CD14-positive monocyte (primary cell): ENCODE measurements around the gene AGAP1. TPM values are rescaled to one million over a fixed set of nuclear protein-coding genes. Genes with fewer than 3 reads are reported as not detected.

Source experiments
- DNase-seq, 3 donors: peaks; one replicate each; pipeline ENCODE4 v3.0.0-alpha.2; 2011 to 2022
- H2AFZ ChIP-seq: 2 replicates; pipeline ENCODE4 v1.6.0; 2012; ENCODE audit warnings: mild to moderate bottlenecking, low read depth, low read length, inconsistent platforms; ENCODE audit not compliant: insufficient read depth, poor library complexity, severe bottlenecking
- H3K27ac ChIP-seq, 2 donors: 1 replicate in 1 of 2; 2 replicates in 1 of 2; pipeline ENCODE4 v1.5.1; 2012 to 2013; ENCODE audit warnings: low read length in 2 of 2, control low read depth in 1 of 2, inconsistent platforms in 1 of 2, low read depth in 1 of 2, mild to moderate bottlenecking in 1 of 2
- H3K27me3 ChIP-seq, 2 donors: one replicate each; pipeline versions ENCODE4 v1.6.0 to v1.6.1; 2011 to 2013; ENCODE audit warnings: low read length in 2 of 2; ENCODE audit not compliant: control insufficient read depth in 2 of 2, insufficient read depth in 2 of 2
- H3K36me3 ChIP-seq, 2 donors: replicated peaks in 1 of 2; 1 replicate in 1 of 2; 2 replicates in 1 of 2; pipeline versions ENCODE4 v1.5.1 to v1.6.1; 2012 to 2013; ENCODE audit warnings: low read length in 2 of 2, control low read depth in 1 of 2, inconsistent platforms in 1 of 2, mild to moderate bottlenecking in 1 of 2; ENCODE audit not compliant: insufficient read depth in 2 of 2, control insufficient read depth in 1 of 2
- H3K4me1 ChIP-seq, 2 donors: 1 replicate in 1 of 2; 2 replicates in 1 of 2; pipeline versions ENCODE4 v1.5.1 to v1.6.1; 2012 to 2013; ENCODE audit warnings: low read length in 2 of 2, control low read depth in 1 of 2, inconsistent platforms in 1 of 2, mild to moderate bottlenecking in 1 of 2, moderate library complexity in 1 of 2; ENCODE audit not compliant: insufficient read depth in 2 of 2, control insufficient read depth in 1 of 2
- H3K4me2 ChIP-seq: replicated peaks from 2 replicates; pipeline ENCODE3; 2012; ENCODE audit warnings: low read length, moderate library complexity, mild to moderate bottlenecking; ENCODE audit not compliant: poor library complexity, severe bottlenecking; ENCODE audit errors: extremely low read depth
- H3K4me3 ChIP-seq, 3 experiments: fragments of 200-600 bp in 1 of 3; sonication (generic) in 1 of 3; replicated peaks in 1 of 3; 1 replicate in 2 of 3; 2 replicates in 1 of 3; pipeline ENCODE4 v1.5.1; 2011 to 2013; ENCODE audit warnings: low read length in 3 of 3, mild to moderate bottlenecking in 3 of 3, control low read depth in 2 of 3, low read depth in 2 of 3, inconsistent platforms in 1 of 3, moderate library complexity in 1 of 3
- H3K79me2 ChIP-seq: 2 replicates; pipeline ENCODE4 v1.6.0; 2012; ENCODE audit warnings: mild to moderate bottlenecking, control low read depth, inconsistent platforms, low read length, moderate library complexity; ENCODE audit not compliant: insufficient read depth
- H3K9ac ChIP-seq: 2 replicates; pipeline ENCODE4 v1.6.0; 2017; ENCODE audit warnings: low read length, mild to moderate bottlenecking; ENCODE audit not compliant: insufficient read depth, poor library complexity, severe bottlenecking
- H3K9me3 ChIP-seq, 2 donors: replicated peaks in 1 of 2; 1 replicate in 1 of 2; 2 replicates in 1 of 2; pipeline versions ENCODE4 v1.5.1 to v1.6.1; 2012 to 2013; ENCODE audit warnings: low read length in 2 of 2, control low read depth in 1 of 2; ENCODE audit not compliant: control insufficient read depth in 1 of 2, insufficient read depth in 1 of 2
- H4K20me1 ChIP-seq: 2 replicates; pipeline ENCODE4 v1.6.0; 2012; ENCODE audit warnings: mild to moderate bottlenecking, low read length, control low read depth, moderate library complexity; ENCODE audit not compliant: insufficient read depth
- H3K27ac Mint-ChIP-seq, 7 donors: one replicate each; pipeline ENCODE4 v1.8.0; 2020; ENCODE audit warnings: mild to moderate bottlenecking in 7 of 7, mixed read lengths in 7 of 7, moderate library complexity in 6 of 7, inconsistent platforms in 2 of 7
- H3K27me3 Mint-ChIP-seq, 3 donors: one replicate each; pipeline ENCODE4 v1.8.0; 2021 to 2022; ENCODE audit warnings: low read depth in 3 of 3, mild to moderate bottlenecking in 3 of 3, mixed read lengths in 3 of 3, moderate library complexity in 3 of 3, inconsistent platforms in 1 of 3
- H3K36me3 Mint-ChIP-seq, 2 donors: one replicate each; pipeline ENCODE4 v1.8.0; 2020; ENCODE audit warnings: mixed read lengths in 2 of 2, inconsistent platforms in 1 of 2, mild to moderate bottlenecking in 1 of 2
- H3K4me1 Mint-ChIP-seq: one replicate; pipeline ENCODE4 v1.8.0; 2020; ENCODE audit warnings: mild to moderate bottlenecking, mixed read lengths
- H3K4me3 Mint-ChIP-seq, 2 donors: one replicate each; pipeline ENCODE4 v1.8.0; 2020; ENCODE audit warnings: mild to moderate bottlenecking in 2 of 2, mixed read lengths in 2 of 2, moderate library complexity in 1 of 2
- H3K9me3 Mint-ChIP-seq, 7 donors: one replicate each; pipeline ENCODE4 v1.8.0; 2020 to 2022; ENCODE audit warnings: mixed read lengths in 7 of 7, mild to moderate bottlenecking in 6 of 7, moderate library complexity in 6 of 7, inconsistent platforms in 2 of 7
- CTCF ChIP-seq: fragments of 200-600 bp; IDR thresholded peaks from one replicate; pipeline ENCODE4 v1.8.0; 2022; ENCODE audit warnings: antibody characterized with exemption, mild to moderate bottlenecking
- WGBS: methylation state at CpG from one replicate; pipeline ENCODE4 v1.1.5; 2013; ENCODE audit warnings: missing lambda C conversion rate; ENCODE audit not compliant: insufficient coverage; 5-methylcytosine and 5-hydroxymethylcytosine counted together
- intact Hi-C, 2 donors: fragments of 100-400 bp; cut with micrococcal nuclease; formaldehyde crosslinking; loops; one replicate each; pipeline versions ENCODE4 v1.15.0 to v1.15.1; 2023
- polyA plus RNA-seq, 3 donors: library from polyadenylated mRNA; depleted of rRNA in 1 of 3; unstranded in 2 of 3; stranded (reverse) in 1 of 3; fragments of 300-500 nt in 2 of 3; fragments of >200 nt in 1 of 3; fragmentation: Illumina TruSeq in 2 of 3; gene quantifications; 1 replicate in 2 of 3; 2 replicates in 1 of 3; pipeline ENCODE4 v1.2.3, GENCODE V29; 2012 to 2021

The AGAP1 gene
- polyA plus RNA-seq, 3 donors, result 0.12 TPM; not detected in 2

- Histone ChIP-seq H3K36me3 (no peaks in the 10 kb centered on the region), H3K9me3 (no peaks in the 10 kb centered on the region), H3K4me2 (no peak overlapping the region), H3K27ac (no peak overlapping the region), H3K9ac (no peak overlapping the region), H3K4me1 (no peaks in the 10 kb centered on the region), H3K27me3 (no peaks in the 10 kb centered on the region), H2AFZ (no peak overlapping the region), H4K20me1 (no peaks in the 10 kb centered on the region), H3K4me3 (no peak overlapping the region), H3K79me2 (no peaks in the 10 kb centered on the region)
- Mint-ChIP-seq H3K27ac (no peak overlapping the region), H3K4me3 (no peak overlapping the region), H3K9me3 (no peaks in the 10 kb centered on the region), H3K27me3 (peaks cover 7 to 10% (median 8%) of the 10 kb centered on the region in 3 donors), H3K4me1 (no peaks in the 10 kb centered on the region), H3K36me3 (no peaks in the 10 kb centered on the region)
- WGBS, result 88% methylated on average over 19 of the region's 23 CpGs
- TF ChIP-seq CTCF, result no peak
- intact Hi-C loops, result no loop called here
- DNase-seq, result no peak
These were observed 277.3 kb downstream of the AGAP1 start for GRCh38 chr2:235770909-235771820.

DNA sequence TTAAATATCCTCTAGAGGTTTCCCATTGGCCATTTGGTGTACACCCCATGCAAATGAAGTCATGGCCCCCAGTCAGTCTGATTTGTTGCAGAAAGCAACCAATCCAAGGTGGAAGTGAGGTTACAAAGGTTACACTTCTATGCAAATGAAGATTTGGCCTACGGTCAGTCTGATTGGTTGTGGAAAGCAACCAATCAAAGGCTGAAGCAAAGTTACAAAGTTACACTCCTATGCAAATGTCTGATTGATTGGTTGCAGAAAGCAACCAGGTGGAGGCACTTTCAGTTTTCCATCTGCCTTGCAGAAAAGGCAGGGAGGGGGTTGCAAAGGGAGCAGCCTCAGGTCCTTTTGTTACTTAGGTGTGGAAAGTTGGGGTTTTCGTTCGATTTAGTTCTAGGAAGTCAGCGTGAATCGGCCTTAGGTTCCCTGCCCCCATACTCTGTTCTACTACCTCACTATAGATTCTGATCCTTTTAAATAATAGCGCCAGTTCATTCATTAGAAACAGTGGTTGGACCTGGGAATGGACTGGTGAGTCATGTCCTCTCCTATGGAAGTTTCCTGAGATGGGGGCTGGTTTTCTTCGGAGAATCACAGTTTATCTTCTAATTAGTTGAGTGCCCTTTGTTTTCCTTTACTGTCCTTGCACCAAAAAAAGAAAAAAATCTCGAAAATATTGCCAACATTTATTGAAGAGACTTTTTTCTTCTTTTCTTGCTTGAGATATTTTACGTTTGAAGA, 279.5 kb downstream of the AGAP1 start:
- Mint-ChIP-seq H3K27me3 (peaks cover 9 to 14% (median 10%) of the 10 kb centered on the region in 3 donors), H3K4me1 (no peaks in the 10 kb centered on the region), H3K36me3 (no peaks in the 10 kb centered on the region), H3K27ac (no peak overlapping the region), H3K4me3 (no peak overlapping the region), H3K9me3 (no peaks in the 10 kb centered on the region)
- no peaks in the 10 kb centered on the region for H3K79me2 ChIP-seq
- DNase-seq, result no peak
- no peaks in the 10 kb centered on the region for H3K4me1 ChIP-seq
- no peak for TF ChIP-seq CTCF
- no peak overlapping the region for H3K4me2 ChIP-seq
- H2AFZ ChIP-seq, result no peak overlapping the region
- intact Hi-C loops, result no loop called here
- H3K27ac ChIP-seq, result no peak overlapping the region
- H3K36me3 ChIP-seq, result no peaks in the 10 kb centered on the region
- no peaks in the 10 kb centered on the region for H4K20me1 ChIP-seq
- H3K4me3 ChIP-seq, result no peak overlapping the region
- WGBS, result 100% methylated on average over 1 of the region's 9 CpGs
- H3K9me3 ChIP-seq, result no peaks in the 10 kb centered on the region
- H3K27me3 ChIP-seq, result no peaks in the 10 kb centered on the region
- H3K9ac ChIP-seq, result no peak overlapping the region
